ENCODE results near the gene RBM39. TPM values are rescaled to one million over a fixed set of nuclear protein-coding genes. Genes with fewer than 3 reads are reported as not detected.
"Not testable (repeated sequence)": the region's sequence is repeated elsewhere in the genome, so short reads cannot be mapped to it uniquely, and the experiment has no call there.

Gene RBM39
- total and polyA plus RNA-seq, 8 donors: 98.7 to 426 (median 134) TPM

- TF ChIP-seq CTCF (IDR thresholded peaks at IDR 0.05): no peak
- H3K36me3 ChIP-seq: peaks cover 10 to 100% (median 80%) of the 10 kb centered on the region in 3 donors
- FAIRE-seq: no peak
- WGBS, 2 donors: 87 to 94% methylated on average over 13 of the region's 13 CpGs
- no peaks in the 10 kb centered on the region for H3K4me1 ChIP-seq
- no peak for DNase-seq
- no peak for ATAC-seq
- intact Hi-C loops (cut with DNase I): no loop called here
- no peaks in the 10 kb centered on the region for H3K27me3 ChIP-seq
- no peaks in the 10 kb centered on the region for H3K9me3 ChIP-seq
- no peak overlapping the region for H3K4me3 ChIP-seq
- no peak overlapping the region for H3K27ac ChIP-seq
Observed at GRCh38 chr20:35720165-35721123, 21.6 kb downstream of the RBM39 start.

GRCh38 chr20:35719717-35720116 is 22.3 kb downstream of the RBM39 start:
- TF ChIP-seq CTCF (IDR thresholded peaks at IDR 0.05): no peak
- FAIRE-seq (no peak), DNase-seq (no peak), ATAC-seq (no peak)
- Histone ChIP-seq H3K36me3 (peaks cover 10 to 98% (median 81%) of the 10 kb centered on the region in 3 donors), H3K4me3 (no peak overlapping the region), H3K9me3 (no peaks in the 10 kb centered on the region), H3K27ac (no peak overlapping the region), H3K4me1 (no peaks in the 10 kb centered on the region), H3K27me3 (no peaks in the 10 kb centered on the region)
- intact Hi-C loops (cut with DNase I): no loop called here
- WGBS, 2 donors: 69 to 74% methylated on average over 8 of the region's 8 CpGs

DNA sequence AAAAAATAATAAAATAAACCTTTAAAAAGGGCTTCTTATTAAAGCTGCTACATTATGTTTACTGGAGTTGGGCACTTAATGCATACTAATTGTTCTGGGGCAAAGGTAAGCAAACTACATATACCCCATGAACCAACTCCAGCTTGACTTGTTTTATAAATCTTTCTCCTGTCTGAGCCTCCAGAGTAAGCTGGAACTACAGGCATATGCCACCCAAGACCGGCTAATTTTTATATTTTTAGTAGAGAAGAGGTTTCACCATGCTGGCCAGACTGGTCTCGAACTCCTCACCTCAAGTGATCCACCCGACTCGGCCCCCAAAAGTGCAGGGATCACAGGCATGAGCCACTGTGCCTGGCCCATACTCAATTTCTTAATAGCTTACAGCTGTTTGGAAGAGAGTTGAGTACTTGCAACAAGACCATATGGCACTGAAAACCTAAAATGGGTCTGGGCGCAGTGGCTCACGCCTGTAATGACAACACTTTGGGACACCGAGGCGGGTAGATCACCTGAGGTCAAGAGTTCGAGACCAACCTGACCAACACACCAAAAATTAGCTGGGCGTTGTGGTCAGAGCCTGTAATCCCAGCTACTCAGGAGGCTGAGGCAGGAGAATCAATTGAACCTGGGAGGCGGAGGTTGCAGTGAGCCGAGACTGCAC is 23.0 kb downstream of the RBM39 start:
- TF ChIP-seq CTCF (IDR thresholded peaks at IDR 0.05): no peak
- DNase-seq: no peak
- WGBS, 2 donors: 90 to 93% methylated on average over 12 of the region's 12 CpGs
- H3K36me3 ChIP-seq: peaks cover 10 to 98% (median 79%) of the 10 kb centered on the region in 3 donors
- no peaks in the 10 kb centered on the region for H3K9me3 ChIP-seq
- no peak for ATAC-seq
- H3K4me1 ChIP-seq: no peaks in the 10 kb centered on the region
- H3K27me3 ChIP-seq: no peaks in the 10 kb centered on the region
- no peak overlapping the region for H3K4me3 ChIP-seq
- intact Hi-C loops (cut with DNase I): no loop called here
- no peak for FAIRE-seq
- no peak overlapping the region for H3K27ac ChIP-seq

DNA sequence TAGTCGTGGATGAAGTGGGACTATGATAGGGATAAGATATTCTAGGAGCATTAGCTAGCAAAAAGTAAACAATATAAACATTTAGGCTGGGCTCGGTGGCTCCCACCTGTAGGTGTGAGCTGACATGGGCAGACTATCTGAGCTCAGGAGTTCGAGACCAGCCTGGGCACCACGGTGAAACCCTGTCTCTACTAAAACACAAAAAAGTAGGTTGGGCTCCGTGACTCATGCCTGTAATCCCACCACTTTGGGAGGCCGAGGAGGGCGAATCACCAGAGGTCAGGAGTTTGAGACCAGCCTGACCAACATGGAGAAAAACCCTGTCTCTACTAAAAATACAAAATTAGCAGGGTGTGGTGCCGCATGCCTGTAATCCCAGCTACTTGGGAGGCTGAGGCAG is 23.7 kb downstream of the RBM39 start:
- H3K9me3 ChIP-seq; intact Hi-C loops (cut with DNase I); ATAC-seq; H3K4me3 ChIP-seq; H3K27ac ChIP-seq; H3K4me1 ChIP-seq; FAIRE-seq; H3K27me3 ChIP-seq; DNase-seq: not testable (repeated sequence)
- WGBS, 2 donors: 91% methylated on average over 8 of the region's 8 CpGs
- peaks cover 10 to 98% (median 77%) of the 10 kb centered on the region in 3 donors for H3K36me3 ChIP-seq

DNA sequence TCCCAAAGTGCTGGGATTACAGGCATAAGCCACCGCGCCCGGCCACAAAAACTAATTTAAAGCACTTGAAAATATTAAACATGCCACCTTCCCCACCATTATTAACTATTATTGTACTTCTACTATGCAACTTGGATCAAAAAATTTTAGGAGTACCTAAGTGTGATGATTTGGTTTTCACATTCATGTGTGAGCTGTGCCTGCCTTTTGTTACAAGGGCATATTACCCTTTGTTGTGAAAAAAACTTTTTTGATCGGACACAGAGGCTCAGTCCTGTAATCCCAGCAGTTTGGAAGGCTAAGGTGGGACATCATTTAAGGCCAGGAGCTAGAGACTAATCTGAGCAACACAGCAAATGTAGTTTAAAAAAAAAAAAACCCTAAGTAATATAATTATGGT is 25.7 kb downstream of the RBM39 start:
- Histone ChIP-seq H3K27me3 (no peaks in the 10 kb centered on the region), H3K9me3 (no peaks in the 10 kb centered on the region), H3K27ac (no peak overlapping the region), H3K4me1 (peaks cover 0 to 7% (median 0%) of the 10 kb centered on the region in 3 donors), H3K36me3 (peaks cover 10 to 97% (median 66%) of the 10 kb centered on the region in 3 donors), H3K4me3 (no peak overlapping the region)
- ATAC-seq: no peak
- no peak for DNase-seq
- 91 to 95% methylated on average over 4 of the region's 4 CpGs for WGBS, 2 donors
- intact Hi-C loops (cut with DNase I): no loop called here
- TF ChIP-seq CTCF (IDR thresholded peaks at IDR 0.05): no peak
- FAIRE-seq: no peak
